RPMI8226 (cell line): Measurements from ENCODE around the gene ARHGAP4.

Experiments used
- DNase-seq: peaks from one replicate; pipeline ENCODE4 v3.0.0-alpha.2; 2015

Gene ARHGAP4

DNA sequence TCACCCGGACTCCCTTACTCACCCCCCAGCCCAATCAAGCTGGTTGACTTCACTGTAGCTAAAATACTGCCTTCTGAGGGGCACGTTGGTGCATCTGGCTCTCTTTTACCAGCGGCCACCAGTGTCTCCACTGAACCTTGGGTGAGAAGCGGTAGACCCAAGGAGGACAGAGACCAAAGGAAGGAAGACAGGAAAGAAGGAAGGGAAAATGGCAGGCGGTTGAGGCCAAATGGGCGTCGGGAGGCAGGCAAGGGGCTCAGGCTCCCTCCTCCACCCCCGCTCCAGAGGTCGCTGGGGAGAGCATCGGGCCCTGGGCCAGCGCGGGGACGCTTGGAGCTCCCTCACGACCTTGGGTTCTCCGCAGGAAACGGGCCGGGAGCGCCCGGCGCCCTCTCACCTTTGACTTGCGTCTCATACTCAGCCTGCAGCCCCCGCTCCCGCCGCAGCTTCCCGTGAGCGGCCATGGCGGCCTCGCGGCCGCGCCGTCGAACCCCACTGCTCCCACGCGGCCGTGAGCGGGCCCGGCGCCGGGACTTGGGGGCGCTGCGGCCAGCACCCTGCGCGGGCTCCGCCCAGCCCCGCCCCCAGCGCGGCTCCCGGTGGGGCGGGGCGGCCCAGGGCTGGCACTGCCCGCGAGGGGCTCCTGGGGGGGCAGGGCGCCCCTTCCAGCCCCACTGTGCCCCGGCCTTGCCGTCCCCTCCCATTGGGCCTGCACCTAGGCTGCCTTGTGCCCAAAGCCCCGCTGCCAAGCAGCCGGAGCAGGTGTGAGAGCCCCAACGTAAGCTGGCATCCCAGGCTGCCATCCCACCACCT is at the start of gene ARHGAP4:
TSS of gene ARHGAP4 (minus strand) at position 526 of the 813 bp plus-strand sequence. CDS start at position 464, 62 bp downstream.
- peak; percentile 77 for DNase-seq

GRCh38 chrX:153974726-153975286 is 48.7 kb upstream of the ARHGAP4 start:
- no peak for DNase-seq

GRCh38 chrX:153974003-153974725 is 48.1 kb upstream of the ARHGAP4 start:
- peak; percentile 17 for DNase-seq

GRCh38 chrX:153973127-153974002 is 47.3 kb upstream of the ARHGAP4 start:
- DNase-seq, result peak; percentile 15

GRCh38 chrX:153972368-153973126 is 46.5 kb upstream of the ARHGAP4 start, which contains the start of gene TMEM187:
TSS of gene TMEM187 (plus strand) at chrX:153972754. CDS start at chrX:153982063, 9,309 bp downstream.
- peak; percentile 94 for DNase-seq

- peak; percentile 92 for DNase-seq
Measured at GRCh38 chrX:153971450-153972367, 45.6 kb upstream of the ARHGAP4 start, which contains the start of gene HCFC1. TSS of gene HCFC1 (minus strand) at chrX:153971818. CDS start at chrX:153970840, 978 bp downstream.

GRCh38 chrX:153971124-153971449 is 45.0 kb upstream of the ARHGAP4 start:
- peak; percentile 90 for DNase-seq

GRCh38 chrX:153970357-153971123 is 44.5 kb upstream of the ARHGAP4 start:
- peak; percentile 87 for DNase-seq

- DNase-seq, result no peak
Measured at GRCh38 chrX:153969904-153970356, 43.9 kb upstream of the ARHGAP4 start.

DNA sequence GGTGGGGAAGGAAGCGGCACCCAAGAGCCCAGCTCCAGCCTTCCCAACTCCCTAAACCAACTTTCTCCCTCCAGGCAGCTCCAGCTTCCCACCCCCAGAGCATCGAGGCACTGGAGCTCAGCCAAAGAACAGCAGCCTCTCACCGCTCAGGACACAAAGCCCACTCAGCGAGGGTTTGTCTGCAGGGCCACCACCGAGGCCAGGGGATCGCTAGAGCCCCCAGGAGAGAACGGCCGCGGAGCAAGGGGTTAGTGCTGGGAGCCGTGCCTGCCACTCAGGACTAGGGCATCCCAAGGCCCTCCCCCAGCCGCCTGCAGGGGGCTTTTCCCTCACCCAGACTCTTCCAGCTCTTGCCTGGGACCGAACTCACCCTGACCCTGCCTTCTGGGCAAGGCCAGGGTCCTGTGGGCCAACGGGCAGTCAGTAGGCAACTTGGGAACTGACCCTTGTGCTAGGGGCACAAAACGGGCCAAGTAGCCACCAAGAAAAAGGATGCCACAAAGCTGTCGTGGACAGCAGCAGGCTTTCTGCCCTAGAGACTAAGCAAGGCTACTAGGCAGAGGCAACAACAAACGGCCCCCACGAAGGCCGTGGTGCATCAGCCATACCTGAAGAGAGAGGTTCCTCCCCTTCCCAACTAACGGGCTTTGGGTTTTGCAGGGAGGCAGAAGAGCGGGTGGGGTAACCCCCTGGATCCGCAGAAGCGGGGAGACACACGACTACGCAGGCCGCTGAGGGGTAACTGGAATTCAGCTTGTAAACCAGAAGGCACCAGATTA is 43.2 kb upstream of the ARHGAP4 start:
- DNase-seq, result peak; percentile 34

DNA sequence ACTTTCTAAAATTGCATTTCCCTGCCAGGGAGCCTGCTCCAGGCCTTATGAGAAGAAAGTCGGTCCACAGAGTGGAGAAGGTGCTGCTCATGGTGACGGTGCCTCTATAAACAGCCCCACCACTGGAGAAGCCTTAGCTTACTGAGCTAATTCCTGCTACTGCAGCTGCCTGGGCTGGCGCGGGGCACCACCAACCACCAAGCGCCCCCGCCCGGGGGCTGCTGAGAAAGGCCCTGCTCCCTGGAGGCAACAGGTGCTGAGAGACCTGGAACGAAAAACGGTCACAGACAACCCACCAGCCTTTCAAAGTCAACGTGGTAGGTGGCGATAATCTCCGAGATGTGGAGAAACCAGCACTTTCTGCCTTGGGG is 42.7 kb upstream of the ARHGAP4 start:
- peak; percentile 89 for DNase-seq

GRCh38 chrX:153968255-153968654 is 42.2 kb upstream of the ARHGAP4 start:
- no peak for DNase-seq

GRCh38 chrX:153967536-153968224 is 41.6 kb upstream of the ARHGAP4 start:
- peak; percentile 57 for DNase-seq

- peak; percentile 58 for DNase-seq
Measured at GRCh38 chrX:153966841-153967535, 40.9 kb upstream of the ARHGAP4 start.

DNA sequence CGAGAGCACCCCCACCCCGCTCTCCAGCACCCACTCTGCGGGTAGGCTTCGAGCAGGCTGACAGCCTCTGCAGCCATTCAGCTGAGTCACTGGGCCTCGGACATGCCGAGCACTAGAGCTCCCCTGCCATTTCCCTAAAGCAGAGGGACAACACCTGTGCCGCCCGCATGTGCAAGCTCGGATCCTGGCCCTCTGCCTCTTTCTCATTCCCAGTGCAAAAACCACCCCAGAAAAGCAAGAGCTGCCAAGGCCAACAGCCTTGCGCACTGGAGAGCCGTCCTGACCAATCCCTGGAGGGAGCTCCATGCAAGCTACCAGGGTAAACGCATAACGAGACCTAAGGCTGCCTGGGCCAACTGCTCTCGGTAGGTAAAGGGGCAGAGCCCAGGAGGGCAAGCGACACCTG is 40.2 kb upstream of the ARHGAP4 start:
- DNase-seq, result peak; percentile 69

- no peak for DNase-seq
Measured at GRCh38 chrX:153965406-153965805, 39.3 kb upstream of the ARHGAP4 start.

- DNase-seq, result no peak
Measured at GRCh38 chrX:153964105-153964504, 38.0 kb upstream of the ARHGAP4 start.

GRCh38 chrX:153963546-153963945 is 37.5 kb upstream of the ARHGAP4 start:
- no peak for DNase-seq
